ENCODE data around the gene DYRK1A.

- TF ChIP-seq CTCF (optimal IDR thresholded peaks at IDR 0.05 in 1 of 3, IDR thresholded peaks at IDR 0.05 in 1 of 3, conservative IDR thresholded peaks at IDR 0.05 in 1 of 3; ENCODE audit: extremely low read depth in 1 of 3, insufficient read depth in 2 of 3, low read length in 3 of 3) (no peak), EZH2 (IDR thresholded peaks at IDR 0.05; ENCODE audit: low read length) (no peak)
These were observed 137.4 kb downstream of the DYRK1A start for GRCh38 chr21:37503848-37504467.
